GM18519 (cell line): ENCODE measurements around the gene PCGF1.

ENCODE experiments used
- ATAC-seq: cut with Tn5 transposase; IDR thresholded peaks from one replicate; pipeline ENCODE4 v1.9.1; 2021; ENCODE audit warnings: mild to moderate bottlenecking, moderate library complexity; ENCODE audit not compliant: unreplicated experiment, low FRiP score

Gene PCGF1

GRCh38 chr2:74515981-74516633 is 8.6 kb upstream of the PCGF1 start:
- no peak for ATAC-seq

- ATAC-seq = no peak
Observed at GRCh38 chr2:74515271-74515980, 7.9 kb upstream of the PCGF1 start.

- no peak for ATAC-seq
Observed at GRCh38 chr2:74514368-74515270, 7.1 kb upstream of the PCGF1 start, which contains the start of gene TLX2. TSS of gene TLX2 (plus strand) at chr2:74514450. CDS start at chr2:74514807, 357 bp downstream.

GRCh38 chr2:74513605-74514367 is 6.3 kb upstream of the PCGF1 start:
- no peak for ATAC-seq

GRCh38 chr2:74512744-74513604 is 5.5 kb upstream of the PCGF1 start:
- ATAC-seq = no peak

GRCh38 chr2:74511104-74511989 is 3.9 kb upstream of the PCGF1 start:
- ATAC-seq = no peak

GRCh38 chr2:74510272-74510671 is 2.8 kb upstream of the PCGF1 start:
- ATAC-seq = no peak

GRCh38 chr2:74507926-74508520 is 528 bp upstream of the PCGF1 start:
- no peak for ATAC-seq

GRCh38 chr2:74505448-74506246 is 1.8 kb downstream of the PCGF1 start:
- no peak for ATAC-seq

- ATAC-seq = no peak
Observed at GRCh38 chr2:74504591-74504990, 2.9 kb downstream of the PCGF1 start.

GRCh38 chr2:74503506-74504475 is 3.7 kb downstream of the PCGF1 start:
- no peak for ATAC-seq

- peak; percentile 32 for ATAC-seq
Observed at GRCh38 chr2:74502720-74503505, 4.6 kb downstream of the PCGF1 start.

GRCh38 chr2:74502147-74502719 is 5.3 kb downstream of the PCGF1 start:
- ATAC-seq = no peak

- no peak for ATAC-seq
Observed at GRCh38 chr2:74501335-74502071, 6.0 kb downstream of the PCGF1 start.
